Activated naive CD4-positive, alpha-beta T cell treated with anti-CD3 and anti-CD28 coated beads for 36 hours (primary cell): ENCODE measurements around the gene SLC6A14. TPM values are rescaled to one million over a fixed set of nuclear protein-coding genes. Genes with fewer than 3 reads are reported as not detected.

Experiments used
- CTCF ChIA-PET: fragments of 350-600 bp; sonication (Branson Sonifier 250); formaldehyde crosslinking; loops from one replicate; lab custom pipeline; 2021; ENCODE audit warnings: antibody characterized with exemption; lab: Charles Lee
- DNase-seq: peaks from one replicate; pipeline ENCODE4 v3.0.0-alpha.2; 2020
- H3K27ac Mint-ChIP-seq: one replicate; pipeline ENCODE4 v1.8.0; 2021; ENCODE audit warnings: mild to moderate bottlenecking, mixed read lengths
- H3K27me3 Mint-ChIP-seq: one replicate; pipeline ENCODE4 v1.8.0; 2021; ENCODE audit warnings: low read depth, mixed read lengths
- H3K36me3 Mint-ChIP-seq: one replicate; pipeline ENCODE4 v1.8.0; 2021; ENCODE audit warnings: low read depth, mixed read lengths
- H3K4me1 Mint-ChIP-seq: one replicate; pipeline ENCODE4 v1.8.0; 2021; ENCODE audit warnings: low read depth, mixed read lengths
- H3K4me3 Mint-ChIP-seq: one replicate; pipeline ENCODE4 v1.8.0; 2021; ENCODE audit warnings: mild to moderate bottlenecking, moderate library complexity, mixed read lengths
- H3K9me3 Mint-ChIP-seq: one replicate; pipeline ENCODE4 v1.8.0; 2021; ENCODE audit warnings: mixed read lengths
- intact Hi-C: fragments of 100-400 bp; cut with micrococcal nuclease; formaldehyde crosslinking; loops from one replicate; pipeline ENCODE4 v1.15.1; 2023
- total RNA-seq, 2 experiments: library from RNA; stranded (reverse); gene quantifications; one replicate each; pipeline ENCODE4 v1.2.3, GENCODE V29; 2021

SLC6A14 gene, protein sequence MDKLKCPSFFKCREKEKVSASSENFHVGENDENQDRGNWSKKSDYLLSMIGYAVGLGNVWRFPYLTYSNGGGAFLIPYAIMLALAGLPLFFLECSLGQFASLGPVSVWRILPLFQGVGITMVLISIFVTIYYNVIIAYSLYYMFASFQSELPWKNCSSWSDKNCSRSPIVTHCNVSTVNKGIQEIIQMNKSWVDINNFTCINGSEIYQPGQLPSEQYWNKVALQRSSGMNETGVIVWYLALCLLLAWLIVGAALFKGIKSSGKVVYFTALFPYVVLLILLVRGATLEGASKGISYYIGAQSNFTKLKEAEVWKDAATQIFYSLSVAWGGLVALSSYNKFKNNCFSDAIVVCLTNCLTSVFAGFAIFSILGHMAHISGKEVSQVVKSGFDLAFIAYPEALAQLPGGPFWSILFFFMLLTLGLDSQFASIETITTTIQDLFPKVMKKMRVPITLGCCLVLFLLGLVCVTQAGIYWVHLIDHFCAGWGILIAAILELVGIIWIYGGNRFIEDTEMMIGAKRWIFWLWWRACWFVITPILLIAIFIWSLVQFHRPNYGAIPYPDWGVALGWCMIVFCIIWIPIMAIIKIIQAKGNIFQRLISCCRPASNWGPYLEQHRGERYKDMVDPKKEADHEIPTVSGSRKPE
- not detected for total RNA-seq

GRCh38 chrX:116436358-116436816, at the start of gene SLC6A14:
TSS of gene SLC6A14 (plus strand) at chrX:116436606. CDS start at chrX:116436710, 104 bp downstream.
- CTCF ChIA-PET, result no interaction called here
- intact Hi-C loops, result no loop called here
- Mint-ChIP-seq H3K27me3 (no peaks in the 10 kb centered on the region), H3K9me3 (no peaks in the 10 kb centered on the region), H3K4me3 (no peak within 1 kb of the TSS), H3K36me3 (no peaks in the 10 kb centered on the region), H3K27ac (no peak within 1 kb of the TSS), H3K4me1 (no peaks in the 10 kb centered on the region)
- no peak for DNase-seq

- Mint-ChIP-seq H3K9me3 (no peaks in the 10 kb centered on the region), H3K27ac (no peak overlapping the region), H3K27me3 (no peaks in the 10 kb centered on the region), H3K4me1 (no peaks in the 10 kb centered on the region), H3K4me3 (no peak overlapping the region), H3K36me3 (no peaks in the 10 kb centered on the region)
- CTCF ChIA-PET, result no interaction called here
- DNase-seq, result no peak
- intact Hi-C loops, result no loop called here
Measured at GRCh38 chrX:116395752-116396151, 40.7 kb upstream of the SLC6A14 start.

DNA sequence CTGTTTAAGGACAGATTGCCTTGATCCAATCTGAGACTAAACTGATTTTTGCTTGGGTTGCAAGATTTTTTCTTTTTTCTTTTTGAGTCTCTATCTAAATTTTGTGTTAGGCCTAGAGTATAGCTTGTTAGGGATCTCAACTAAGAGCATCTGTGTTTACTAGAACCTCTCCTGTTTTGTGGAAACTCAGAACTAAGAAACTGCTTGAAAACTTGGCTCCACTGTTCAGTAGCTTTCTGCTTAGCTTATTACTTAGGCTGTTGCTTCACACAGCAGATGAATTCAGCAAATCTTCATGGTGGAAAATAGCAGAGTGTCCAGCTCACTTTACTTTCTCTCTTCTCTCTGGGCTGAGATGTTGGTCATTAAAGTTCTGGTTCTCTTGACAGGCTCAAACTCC, 36.7 kb upstream of the SLC6A14 start:
- Mint-ChIP-seq H3K4me1 (no peaks in the 10 kb centered on the region), H3K36me3 (no peaks in the 10 kb centered on the region), H3K4me3 (no peak overlapping the region), H3K9me3 (no peaks in the 10 kb centered on the region), H3K27ac (no peak overlapping the region), H3K27me3 (no peaks in the 10 kb centered on the region)
- intact Hi-C loops, result no loop called here
- CTCF ChIA-PET, result interaction anchor here (0.7 kb wide), 1 partner anchor 1038 kb away, joined by 4 read pairs; no protein-coding TSS in a partner anchor
- no peak for DNase-seq

DNA sequence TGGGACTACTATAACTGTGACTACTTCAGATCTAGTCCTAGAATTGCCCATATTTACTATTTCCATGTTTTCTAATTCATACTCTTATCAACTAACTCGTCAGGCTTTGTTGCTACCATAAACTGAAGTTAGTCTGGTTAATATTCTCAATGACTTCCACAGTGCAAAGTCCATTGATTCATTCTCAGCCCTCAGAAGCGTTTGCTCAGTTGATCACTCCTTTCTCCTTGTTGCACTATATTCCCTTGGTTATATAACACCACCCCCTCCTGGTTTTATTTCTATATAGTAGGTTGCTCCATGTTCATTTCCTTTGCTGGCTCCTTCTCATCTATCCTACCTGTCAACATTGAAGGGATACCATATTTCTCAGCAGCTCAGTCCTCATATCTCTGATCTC, 27.2 kb upstream of the SLC6A14 start:
- no peaks in the 10 kb centered on the region for H3K4me1 Mint-ChIP-seq
- no peak overlapping the region for H3K4me3 Mint-ChIP-seq
- no peaks in the 10 kb centered on the region for H3K36me3 Mint-ChIP-seq
- CTCF ChIA-PET, result no interaction called here
- no peak overlapping the region for H3K27ac Mint-ChIP-seq
- peaks cover 2% of the 10 kb centered on the region for H3K9me3 Mint-ChIP-seq
- no peaks in the 10 kb centered on the region for H3K27me3 Mint-ChIP-seq
- no peak for DNase-seq
- intact Hi-C loops, result no loop called here

- intact Hi-C loops, result no loop called here
Measured at GRCh38 chrX:116413273-116413672, 23.1 kb upstream of the SLC6A14 start.

DNA sequence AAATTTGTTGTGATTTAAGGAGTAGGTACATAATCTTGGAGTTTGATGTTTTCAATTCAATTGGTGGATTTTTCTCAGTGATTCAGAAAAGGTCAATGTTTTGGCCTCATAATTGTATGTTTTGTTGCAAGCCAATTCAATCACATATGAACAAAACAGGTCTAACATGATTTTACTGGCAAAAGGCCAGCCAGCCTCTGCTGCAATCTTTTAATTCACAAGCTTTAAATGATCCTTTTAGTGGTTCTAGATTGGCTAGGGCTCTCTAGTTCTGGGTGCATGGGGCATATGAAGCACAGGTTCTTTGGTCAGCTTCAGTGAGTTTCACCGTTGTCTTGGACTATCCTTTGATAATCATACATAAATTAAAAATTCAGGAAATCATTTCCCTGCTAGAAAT, 19.2 kb upstream of the SLC6A14 start:
- intact Hi-C loops, result no loop called here
- Mint-ChIP-seq H3K4me3 (no peak overlapping the region), H3K4me1 (no peaks in the 10 kb centered on the region), H3K36me3 (no peaks in the 10 kb centered on the region), H3K27ac (no peak overlapping the region), H3K9me3 (no peaks in the 10 kb centered on the region), H3K27me3 (no peaks in the 10 kb centered on the region)
- DNase-seq, result no peak
- CTCF ChIA-PET, result no interaction called here

More at GRCh38 chrX:116413273-116413672, 23.1 kb upstream of the SLC6A14 start:
- H3K9me3 Mint-ChIP-seq, result no peaks in the 10 kb centered on the region
- H3K4me3 Mint-ChIP-seq, result no peak overlapping the region
- no peaks in the 10 kb centered on the region for H3K4me1 Mint-ChIP-seq
- DNase-seq, result no peak
- CTCF ChIA-PET, result no interaction called here
- no peaks in the 10 kb centered on the region for H3K27me3 Mint-ChIP-seq
- no peak overlapping the region for H3K27ac Mint-ChIP-seq
- H3K36me3 Mint-ChIP-seq, result no peaks in the 10 kb centered on the region

DNA sequence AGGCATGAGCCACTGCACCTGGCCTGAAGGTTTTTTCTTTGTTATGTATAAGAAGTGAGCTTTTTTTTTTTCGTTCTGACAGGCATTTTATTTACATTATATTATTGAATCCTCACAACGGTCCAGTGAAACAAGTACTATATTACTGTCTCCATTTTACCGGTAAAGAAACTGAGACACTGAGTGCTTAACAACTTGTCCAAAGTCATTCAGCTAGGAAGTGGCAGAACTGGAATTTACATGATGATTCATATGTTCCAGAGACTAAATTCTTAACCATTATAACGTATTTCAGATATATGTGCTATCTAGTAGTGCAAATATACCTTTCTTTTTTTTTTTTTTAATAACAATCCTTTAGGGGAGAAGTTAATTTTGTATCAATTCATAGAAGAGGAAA, 18.4 kb upstream of the SLC6A14 start:
- CTCF ChIA-PET, result no interaction called here
- Mint-ChIP-seq H3K27ac (no peak overlapping the region), H3K4me1 (no peaks in the 10 kb centered on the region), H3K4me3 (no peak overlapping the region), H3K36me3 (no peaks in the 10 kb centered on the region), H3K27me3 (no peaks in the 10 kb centered on the region), H3K9me3 (no peaks in the 10 kb centered on the region)
- intact Hi-C loops, result no loop called here
- no peak for DNase-seq

DNA sequence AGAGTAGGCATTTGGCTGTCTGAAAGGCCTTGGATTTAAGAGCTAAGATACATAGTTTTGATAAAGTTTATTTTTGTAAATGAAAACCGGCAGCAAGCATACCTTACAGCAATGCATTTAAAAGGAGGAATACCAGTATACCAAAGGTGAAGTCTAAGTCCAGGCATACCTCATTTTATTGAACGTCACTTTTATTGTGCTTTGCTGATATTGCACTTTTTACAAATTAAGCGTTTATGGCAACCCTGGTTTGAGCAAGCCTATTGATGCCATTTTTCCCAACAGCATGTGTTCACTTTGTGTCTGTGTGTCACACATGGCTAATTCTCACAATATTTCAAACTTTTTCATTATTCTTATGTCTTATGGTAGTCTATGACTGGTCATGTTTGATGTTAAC, 8.4 kb upstream of the SLC6A14 start:
- H3K4me3 Mint-ChIP-seq, result no peak overlapping the region
- H3K27me3 Mint-ChIP-seq, result no peaks in the 10 kb centered on the region
- H3K9me3 Mint-ChIP-seq, result no peaks in the 10 kb centered on the region
- H3K27ac Mint-ChIP-seq, result no peak overlapping the region
- H3K4me1 Mint-ChIP-seq, result no peaks in the 10 kb centered on the region
- no peaks in the 10 kb centered on the region for H3K36me3 Mint-ChIP-seq
- CTCF ChIA-PET, result no interaction called here
- intact Hi-C loops, result no loop called here
- no peak for DNase-seq

GRCh38 chrX:116435597-116435996, 809 bp upstream of the SLC6A14 start:
- Mint-ChIP-seq H3K36me3 (no peaks in the 10 kb centered on the region), H3K27ac (no peak overlapping the region), H3K4me1 (no peaks in the 10 kb centered on the region), H3K4me3 (no peak overlapping the region), H3K9me3 (no peaks in the 10 kb centered on the region), H3K27me3 (no peaks in the 10 kb centered on the region)
- DNase-seq, result no peak
- CTCF ChIA-PET, result no interaction called here
- intact Hi-C loops, result no loop called here

DNA sequence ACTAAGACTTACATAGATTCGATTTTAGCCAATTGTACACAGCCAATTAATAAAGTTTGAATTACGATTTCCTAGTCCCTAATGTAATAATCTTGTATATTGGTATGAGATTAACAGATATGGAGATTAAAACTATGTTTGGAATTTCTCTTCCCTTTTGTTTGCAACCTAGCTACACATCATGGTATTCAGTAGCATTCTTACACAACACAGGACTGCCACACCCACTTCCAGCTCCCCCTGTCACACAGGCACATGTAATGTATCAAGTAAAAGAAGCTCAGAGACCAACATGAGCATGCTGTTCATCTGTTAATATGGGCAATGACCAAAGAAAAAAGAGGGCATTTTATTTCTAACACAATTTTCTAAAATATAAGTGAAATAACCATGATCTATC, 12.8 kb downstream of the SLC6A14 start:
- intact Hi-C loops, result no loop called here
- CTCF ChIA-PET, result no interaction called here
- DNase-seq, result no peak
- H3K9me3 Mint-ChIP-seq, result no peaks in the 10 kb centered on the region
- H3K27ac Mint-ChIP-seq, result no peak overlapping the region
- H3K36me3 Mint-ChIP-seq, result no peaks in the 10 kb centered on the region
- no peaks in the 10 kb centered on the region for H3K4me1 Mint-ChIP-seq
- H3K27me3 Mint-ChIP-seq, result no peaks in the 10 kb centered on the region
- no peak overlapping the region for H3K4me3 Mint-ChIP-seq

DNA sequence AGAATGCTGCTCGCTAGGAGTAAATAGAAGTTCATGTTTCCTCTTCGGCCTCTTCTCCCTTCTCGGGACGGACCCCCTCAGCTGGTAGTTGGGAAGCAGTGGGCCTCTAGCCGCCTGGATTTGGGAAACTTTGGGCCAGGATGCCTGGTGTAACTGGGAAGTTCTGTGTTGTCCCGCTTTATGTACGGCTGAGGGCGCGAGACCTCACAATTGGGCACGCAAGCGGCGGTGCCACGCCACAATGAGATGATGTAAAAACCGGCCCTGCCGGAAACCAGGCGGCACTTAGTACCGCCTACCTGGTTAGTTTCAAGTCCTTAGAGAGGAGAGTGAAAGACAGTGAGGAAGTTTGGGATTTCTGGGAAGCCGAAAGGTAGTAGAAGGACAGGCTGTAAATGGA, 26.4 kb downstream of the SLC6A14 start, which contains the start of gene CT83:
TSS of gene CT83 (minus strand) at position 155 of the 400 bp plus-strand sequence. CDS start at position 35, 120 bp downstream.
- intact Hi-C loops, result no loop called here
- no peaks in the 10 kb centered on the region for H3K27me3 Mint-ChIP-seq
- CTCF ChIA-PET, result no interaction called here

DNA sequence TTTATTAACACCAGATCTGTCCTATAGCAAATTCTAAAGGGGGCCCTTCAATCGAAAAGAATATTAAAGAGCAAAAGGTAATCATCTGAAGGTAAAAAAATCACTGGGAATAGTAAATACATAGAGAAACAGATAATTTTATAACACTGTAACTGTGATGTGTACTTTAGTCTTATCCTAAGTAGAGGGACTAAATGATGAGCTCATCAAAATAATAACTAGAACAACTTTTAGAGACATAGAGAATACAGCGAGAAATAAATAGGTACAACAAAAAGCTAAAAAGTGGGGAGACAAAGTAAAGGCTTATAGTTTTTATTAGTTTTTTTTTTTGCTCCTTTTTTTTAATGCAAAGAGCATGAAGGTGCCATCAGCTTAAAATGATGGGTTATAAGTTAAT, 43.7 kb downstream of the SLC6A14 start:
- no peaks in the 10 kb centered on the region for H3K27me3 Mint-ChIP-seq
- DNase-seq, result no peak
- no peaks in the 10 kb centered on the region for H3K36me3 Mint-ChIP-seq
- no peaks in the 10 kb centered on the region for H3K4me1 Mint-ChIP-seq
- no peak overlapping the region for H3K4me3 Mint-ChIP-seq
- no peak overlapping the region for H3K27ac Mint-ChIP-seq
- CTCF ChIA-PET, result no interaction called here
- intact Hi-C loops, result no loop called here
- no peaks in the 10 kb centered on the region for H3K9me3 Mint-ChIP-seq

More for the DNA sequence above, 26.4 kb downstream of the SLC6A14 start, which contains the start of gene CT83:
- DNase-seq, result no peak
- H3K4me3 Mint-ChIP-seq, result no peak within 1 kb of the TSS
- H3K9me3 Mint-ChIP-seq, result no peaks in the 10 kb centered on the region
- no peak within 1 kb of the TSS for H3K27ac Mint-ChIP-seq
- no peaks in the 10 kb centered on the region for H3K36me3 Mint-ChIP-seq
- H3K4me1 Mint-ChIP-seq, result no peaks in the 10 kb centered on the region

GRCh38 chrX:116490104-116490503, 53.7 kb downstream of the SLC6A14 start:
- Mint-ChIP-seq H3K27me3 (no peaks in the 10 kb centered on the region), H3K9me3 (no peaks in the 10 kb centered on the region), H3K4me3 (no peak overlapping the region), H3K36me3 (no peaks in the 10 kb centered on the region), H3K4me1 (no peaks in the 10 kb centered on the region), H3K27ac (no peak overlapping the region)
- intact Hi-C loops, result no loop called here
- DNase-seq, result no peak
- CTCF ChIA-PET, result no interaction called here
